Activated B cell treated with CpG ODN at 0.5 μM for 24 hours (primary cell): Measurements from ENCODE around the gene GRM8. TPM values are rescaled to one million over a fixed set of nuclear protein-coding genes. Genes with fewer than 3 reads are reported as not detected.

Experiments
- ATAC-seq: fragments of 200-7000 bp; cut with Tn5 transposase; one replicate; pipeline ENCODE4 v1.10.0; 2021; ENCODE audit warnings: low read depth, mild to moderate bottlenecking, moderate library complexity
- CTCF ChIA-PET: fragments of 350-600 bp; sonication (Branson Sonifier 250); formaldehyde crosslinking; loops from one replicate; lab custom pipeline; 2021; ENCODE audit warnings: antibody characterized with exemption; lab: Charles Lee
- POLR2A ChIA-PET: fragments of 350-600 bp; sonication (Branson Sonifier 250); formaldehyde crosslinking; loops from one replicate; lab custom pipeline; 2021; ENCODE audit warnings: antibody characterized with exemption; lab: Charles Lee
- DNase-seq: peaks from one replicate; pipeline ENCODE4 v3.0.0; 2022
- H3K27ac Mint-ChIP-seq: one replicate; pipeline ENCODE4 v1.8.0; 2020; ENCODE audit warnings: mixed read lengths
- H3K27me3 Mint-ChIP-seq: one replicate; pipeline ENCODE4 v1.8.0; 2021; ENCODE audit warnings: mixed read lengths
- H3K36me3 Mint-ChIP-seq: one replicate; pipeline ENCODE4 v1.8.0; 2021; ENCODE audit warnings: low read depth, mixed read lengths
- H3K4me1 Mint-ChIP-seq: one replicate; pipeline ENCODE4 v1.8.0; 2021; ENCODE audit warnings: mixed read lengths
- H3K4me3 Mint-ChIP-seq: one replicate; pipeline ENCODE4 v1.8.0; 2020; ENCODE audit warnings: mild to moderate bottlenecking, mixed read lengths
- H3K9me3 Mint-ChIP-seq: one replicate; pipeline ENCODE4 v1.8.0; 2020; ENCODE audit warnings: mixed read lengths
- CTCF ChIP-seq: fragments of 200-600 bp; IDR thresholded peaks from one replicate; pipeline ENCODE4 v1.8.0; 2022; ENCODE audit warnings: antibody characterized with exemption, mild to moderate bottlenecking
- intact Hi-C: fragments of 100-400 bp; cut with micrococcal nuclease; formaldehyde crosslinking; loops from one replicate; pipeline ENCODE4 v1.15.1; 2024
- total RNA-seq: library from RNA; stranded (reverse); gene quantifications from 2 replicates; pipeline ENCODE4 v1.2.3, GENCODE V29; 2022

The GRM8 gene
- total RNA-seq, 1 donor from 2014 or later, result not detected

- intact Hi-C loops, result no loop called here
- Mint-ChIP-seq H3K4me1 (no peaks in the 10 kb centered on the region), H3K36me3 (no peaks in the 10 kb centered on the region), H3K27me3 (peaks cover 3% of the 10 kb centered on the region), H3K9me3 (no peaks in the 10 kb centered on the region), H3K27ac (no peak overlapping the region), H3K4me3 (no peak overlapping the region)
- CTCF ChIA-PET, result no interaction called here
- ATAC-seq, result no peak
- TF ChIP-seq CTCF, result no peak
- POLR2A ChIA-PET, result no interaction called here
- DNase-seq, result no peak
Measured at GRCh38 chr7:127119517-127119916, 133.2 kb downstream of the GRM8 start.

DNA sequence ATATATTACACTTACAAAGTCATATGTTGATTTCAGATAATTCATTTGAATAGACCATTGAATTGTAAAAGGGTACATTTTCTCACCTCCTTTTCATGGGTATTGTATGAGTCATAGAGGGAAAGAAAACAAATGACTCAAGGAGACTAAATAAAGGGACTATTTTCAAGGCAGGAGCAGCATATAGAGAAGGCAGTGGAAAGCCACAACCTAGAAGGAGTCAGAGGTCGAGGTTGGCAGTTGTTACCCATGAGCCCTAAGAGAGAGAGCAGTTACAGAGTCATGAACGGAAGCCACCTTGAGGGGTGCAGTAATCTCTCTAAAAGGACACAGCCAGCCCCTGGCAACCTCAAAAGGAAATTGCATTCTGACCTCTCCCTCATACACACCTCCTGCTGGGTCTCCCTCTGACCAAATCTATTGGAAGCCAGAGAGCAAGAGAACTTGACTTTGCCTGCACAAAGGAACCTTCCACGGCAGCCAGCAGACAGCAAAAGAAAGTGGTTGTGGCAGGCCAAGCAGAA lies 137.9 kb downstream of the GRM8 start:
- TF ChIP-seq CTCF, result no peak
- ATAC-seq, result no peak
- no peak overlapping the region for H3K27ac Mint-ChIP-seq

GRCh38 chr7:127107601-127108007 lies 145.1 kb downstream of the GRM8 start:
- CTCF ChIA-PET, result no interaction called here
- intact Hi-C loops, result no loop called here
- ATAC-seq, result no peak

More for the DNA sequence above, 137.9 kb downstream of the GRM8 start:
- CTCF ChIA-PET, result no interaction called here
- Mint-ChIP-seq H3K4me3 (no peak overlapping the region), H3K9me3 (no peaks in the 10 kb centered on the region), H3K4me1 (no peaks in the 10 kb centered on the region), H3K27me3 (no peaks in the 10 kb centered on the region), H3K36me3 (no peaks in the 10 kb centered on the region)
- no peak for DNase-seq
- intact Hi-C loops, result no loop called here
- POLR2A ChIA-PET, result no interaction called here

GRCh38 chr7:127093340-127093739 lies 159.4 kb downstream of the GRM8 start:
- Mint-ChIP-seq H3K36me3 (no peaks in the 10 kb centered on the region), H3K4me3 (no peak overlapping the region), H3K9me3 (peaks cover 2% of the 10 kb centered on the region), H3K4me1 (no peaks in the 10 kb centered on the region), H3K27me3 (no peaks in the 10 kb centered on the region), H3K27ac (no peak overlapping the region)
- CTCF ChIA-PET, result no interaction called here
- no peak for TF ChIP-seq CTCF
- POLR2A ChIA-PET, result no interaction called here
- no peak for ATAC-seq
- no peak for DNase-seq
- intact Hi-C loops, result no loop called here

More at GRCh38 chr7:127107601-127108007, 145.1 kb downstream of the GRM8 start:
- POLR2A ChIA-PET, result no interaction called here
- no peak for TF ChIP-seq CTCF
- Mint-ChIP-seq H3K9me3 (peaks cover 4% of the 10 kb centered on the region), H3K4me1 (no peaks in the 10 kb centered on the region), H3K4me3 (no peak overlapping the region), H3K27me3 (no peaks in the 10 kb centered on the region), H3K36me3 (no peaks in the 10 kb centered on the region), H3K27ac (no peak overlapping the region)
- DNase-seq, result no peak

- CTCF ChIA-PET, result no interaction called here
Measured at GRCh38 chr7:127091620-127092019, 161.1 kb downstream of the GRM8 start.

More at GRCh38 chr7:127091620-127092019, 161.1 kb downstream of the GRM8 start:
- POLR2A ChIA-PET, result no interaction called here
- Mint-ChIP-seq H3K4me1 (no peaks in the 10 kb centered on the region), H3K9me3 (peaks cover 2% of the 10 kb centered on the region), H3K36me3 (no peaks in the 10 kb centered on the region), H3K27me3 (no peaks in the 10 kb centered on the region), H3K4me3 (no peak overlapping the region), H3K27ac (no peak overlapping the region)
- ATAC-seq (no peak), DNase-seq (no peak)
- no peak for TF ChIP-seq CTCF
- intact Hi-C loops, result no loop called here
